WTC11 (cell line): ENCODE results near the gene KRTCAP2. TPM values are rescaled to one million over a fixed set of nuclear protein-coding genes. Genes with fewer than 3 reads are reported as not detected.

Experiments
- ATAC-seq: fragments of 200-7000 bp; cut with Tn5 transposase; 2 replicates; pipeline ENCODE4 v1.10.0; 2021; ENCODE audit warnings: mild to moderate bottlenecking, moderate library complexity
- CTCF ChIA-PET: fragments of 300-600 bp; sonication (Branson Sonifier 250); formaldehyde crosslinking; loops from one replicate; lab custom pipeline; 2021; ENCODE audit warnings: antibody characterized with exemption; lab: Charles Lee
- POLR2A ChIA-PET: fragments of 350-600 bp; sonication (Branson Sonifier 250); formaldehyde crosslinking; loops from one replicate; lab custom pipeline; 2021; ENCODE audit warnings: antibody characterized with exemption; lab: Charles Lee
- DNase-seq: peaks from one replicate; pipeline ENCODE4 v3.0.0; 2021; ENCODE audit warnings: low spot score
- H3K27ac Mint-ChIP-seq: 2 replicates; pipeline ENCODE4 v1.8.0; 2021; ENCODE audit warnings: mixed read lengths
- H3K27me3 Mint-ChIP-seq: 2 replicates; pipeline ENCODE4 v1.8.0; 2021; ENCODE audit warnings: low read depth, mild to moderate bottlenecking, moderate library complexity, mixed read lengths
- H3K36me3 Mint-ChIP-seq: 2 replicates; pipeline ENCODE4 v1.8.0; 2021; ENCODE audit warnings: mixed read lengths
- H3K4me1 Mint-ChIP-seq: 2 replicates; pipeline ENCODE4 v1.8.0; 2022; ENCODE audit warnings: mixed read lengths
- H3K4me3 Mint-ChIP-seq: 2 replicates; pipeline ENCODE4 v1.8.0; 2021; ENCODE audit warnings: mild to moderate bottlenecking, moderate library complexity, mixed read lengths
- H3K9me3 Mint-ChIP-seq: 2 replicates; pipeline ENCODE4 v1.8.0; 2021; ENCODE audit warnings: mixed read lengths
- AR ChIP-seq: fragments of 250-450 bp; sonication (Bioruptor Pico); IDR thresholded peaks from 2 replicates; pipeline ENCODE4 v1.9.0; 2021; ENCODE audit warnings: mild to moderate bottlenecking
- ARID4B ChIP-seq: sonication (generic); formaldehyde crosslinking; IDR thresholded peaks from 2 replicates; pipeline ENCODE4 v1.8.0; 2023; ENCODE audit warnings: missing genetic modification reagents, mild to moderate bottlenecking, borderline replicate concordance
- ATF1 ChIP-seq: sonication (generic); formaldehyde crosslinking; IDR thresholded peaks from 2 replicates; pipeline ENCODE4 v1.8.1; 2023; ENCODE audit warnings: mild to moderate bottlenecking, moderate library complexity, missing genetic modification reagents
- ATF6 ChIP-seq: sonication (generic); formaldehyde crosslinking; IDR thresholded peaks from 2 replicates; pipeline ENCODE4 v1.8.1; 2023; ENCODE audit warnings: mild to moderate bottlenecking, missing genetic modification reagents
- E2F4 ChIP-seq: sonication (generic); formaldehyde crosslinking; IDR thresholded peaks from 2 replicates; pipeline ENCODE4 v1.8.1; 2022; ENCODE audit warnings: low read depth, mild to moderate bottlenecking, moderate library complexity, missing genetic modification reagents, borderline replicate concordance
- ETV6 ChIP-seq: sonication (generic); formaldehyde crosslinking; IDR thresholded peaks from 2 replicates; pipeline ENCODE4 v1.8.1; 2022; ENCODE audit warnings: mild to moderate bottlenecking, missing genetic modification reagents
- GABPB1 ChIP-seq: sonication (generic); formaldehyde crosslinking; IDR thresholded peaks from 2 replicates; pipeline ENCODE4 v1.8.1; 2023; ENCODE audit warnings: mild to moderate bottlenecking, missing genetic modification reagents
- GTF2I ChIP-seq: fragments of 250-450 bp; sonication (Bioruptor Pico); conservative IDR thresholded peaks from 2 replicates; pipeline ENCODE4 v1.4.0; 2021; ENCODE audit warnings: mild to moderate bottlenecking
- JUN ChIP-seq: sonication (generic); formaldehyde crosslinking; IDR thresholded peaks from 2 replicates; pipeline ENCODE4 v1.8.0; 2023; ENCODE audit warnings: mild to moderate bottlenecking, missing genetic modification reagents
- MXD4 ChIP-seq: fragments of 250-450 bp; sonication (Bioruptor Pico); IDR thresholded peaks from 2 replicates; pipeline ENCODE4 v1.8.0; 2021; ENCODE audit warnings: mild to moderate bottlenecking, moderate library complexity, borderline replicate concordance
- MYBL2 ChIP-seq: sonication (generic); formaldehyde crosslinking; IDR thresholded peaks from 2 replicates; pipeline ENCODE4 v1.8.1; 2023; ENCODE audit warnings: mild to moderate bottlenecking, moderate library complexity, missing genetic modification reagents
- NR3C1 ChIP-seq: sonication (generic); formaldehyde crosslinking; conservative IDR thresholded peaks from 2 replicates; pipeline ENCODE4 v1.8.1; 2023; ENCODE audit warnings: low read depth, mild to moderate bottlenecking, missing genetic modification reagents
- PRRX2 ChIP-seq: fragments of 250-450 bp; sonication (Bioruptor Pico); IDR thresholded peaks from 2 replicates; pipeline ENCODE4 v1.8.0; 2021; ENCODE audit warnings: mild to moderate bottlenecking
- SOX15 ChIP-seq: fragments of 250-450 bp; sonication (Bioruptor Pico); IDR thresholded peaks from 2 replicates; pipeline ENCODE4 v1.9.0; 2021; ENCODE audit warnings: mild to moderate bottlenecking
- TEAD1 ChIP-seq: sonication (generic); formaldehyde crosslinking; IDR thresholded peaks from 2 replicates; pipeline ENCODE4 v1.8.0; 2022; ENCODE audit warnings: mild to moderate bottlenecking, missing genetic modification reagents
- TEAD4 ChIP-seq: sonication (generic); formaldehyde crosslinking; IDR thresholded peaks from 2 replicates; pipeline ENCODE4 v1.8.0; 2022; ENCODE audit warnings: mild to moderate bottlenecking, missing genetic modification reagents
- TP53 ChIP-seq: sonication (generic); formaldehyde crosslinking; IDR thresholded peaks from 2 replicates; pipeline ENCODE4 v1.8.1; 2023; ENCODE audit warnings: mild to moderate bottlenecking, missing genetic modification reagents
- ZBTB43 ChIP-seq: sonication (generic); formaldehyde crosslinking; IDR thresholded peaks from 2 replicates; pipeline ENCODE4 v1.8.1; 2023; ENCODE audit warnings: mild to moderate bottlenecking, missing genetic modification reagents
- ZNF396 ChIP-seq: fragments of 250-450 bp; sonication (Bioruptor Pico); IDR thresholded peaks from 2 replicates; pipeline ENCODE4 v1.8.0; 2021; ENCODE audit warnings: mild to moderate bottlenecking, moderate library complexity, borderline replicate concordance
- ZNF671 ChIP-seq: fragments of 250-450 bp; sonication (Bioruptor Pico); IDR thresholded peaks from 2 replicates; pipeline ENCODE4 v1.8.0; 2021; ENCODE audit warnings: mild to moderate bottlenecking
- total RNA-seq: library from RNA; stranded (reverse); gene quantifications from 3 replicates; pipeline ENCODE4 v1.2.3, GENCODE V29; 2021

KRTCAP2 gene
- total RNA-seq, 1 experiment from 2014 or later: 104 TPM

- Mint-ChIP-seq H3K27me3 (peaks cover 7% of the 10 kb centered on the region; the same call in 1 of the 2 replicates), H3K27ac (peak overlapping the region; percentile 52), H3K9me3 (no peaks in the 10 kb centered on the region), H3K4me1 (peaks cover 19% of the 10 kb centered on the region), H3K36me3 (peaks cover 7% of the 10 kb centered on the region), H3K4me3 (peak overlapping the region; percentile 88)
- ATAC-seq (no peak), DNase-seq (no peak)
- ChIA-PET CTCF (interaction anchor here (0.6 to 4.8 kb wide), 11 partner anchors 15 to 124 kb away, joined by 3 to 51 read pairs (median 5); partner anchors contain the start of genes CLK2, KRTCAP2 and TRIM46), POLR2A (interaction anchor here (0.5 to 3.7 kb wide), 5 partner anchors 13 to 36 kb away, joined by 3 to 35 read pairs (median 3); partner anchors contain the start of gene KRTCAP2)
- no peak for TF ChIP-seq E2F4
- no peak for TF ChIP-seq ZBTB43 (CRISPR knock-in tag)
- no peak for TF ChIP-seq ATF6
- TF ChIP-seq GABPB1 (CRISPR knock-in tag): 0 out of 2 replicates have a peak, but pooled peaks have one; percentile 5
- no peak for TF ChIP-seq SOX15 (CRISPR knock-in tag)
- no peak for TF ChIP-seq TP53
- peak; percentile 26; the same call in 1 of the 2 replicates for TF ChIP-seq ZNF671 (CRISPR knock-in tag)
- 0 out of 2 replicates have a peak, but pooled peaks have one; percentile 21 for TF ChIP-seq ETV6 (CRISPR knock-in tag)
- TF ChIP-seq JUN (CRISPR knock-in tag): no peak
- TF ChIP-seq PRRX2: no peak
- TF ChIP-seq NR3C1: no peak
- no peak for TF ChIP-seq MXD4 (CRISPR knock-in tag)
- no peak for TF ChIP-seq GTF2I
- TF ChIP-seq TEAD4: no peak
- no peak for TF ChIP-seq MYBL2 (CRISPR knock-in tag)
- TF ChIP-seq ZNF396 (CRISPR knock-in tag): no peak
- peak; percentile 8; the same call in 1 of the 2 replicates for TF ChIP-seq ARID4B
- TF ChIP-seq AR (CRISPR knock-in tag): no peak
- TF ChIP-seq TEAD1 (CRISPR knock-in tag): no peak
- no peak for TF ChIP-seq ATF1 (CRISPR knock-in tag)
Measured at GRCh38 chr1:155209312-155209721, 36.2 kb upstream of the KRTCAP2 start.
